Fibroblast of mammary gland (primary cell): ENCODE measurements around the gene F7.

Experiments
- DNase-seq: peaks from one replicate; pipeline ENCODE4 v3.0.0-alpha.2; 2010; ENCODE audit warnings: low read depth
- H3K4me3 ChIP-seq: 2 replicates; pipeline ENCODE4 v1.5.1; 2011; ENCODE audit warnings: low read depth, mild to moderate bottlenecking, low read length, moderate library complexity; ENCODE audit not compliant: control insufficient read depth
- CTCF ChIP-seq: conservative IDR thresholded peaks from 2 replicates; pipeline ENCODE4 v1.5.1; 2011; ENCODE audit warnings: low read depth, low read length, inconsistent platforms; ENCODE audit not compliant: control insufficient read depth, insufficient read depth

Gene F7

GRCh38 chr13:113167575-113167974 lies 62.0 kb downstream of the F7 start:
- no peak for TF ChIP-seq CTCF
- DNase-seq, result no peak
- H3K4me3 ChIP-seq, result no peak overlapping the region

GRCh38 chr13:113168211-113168610 lies 62.6 kb downstream of the F7 start:
- TF ChIP-seq CTCF, result no peak
- no peak for DNase-seq
- H3K4me3 ChIP-seq, result no peak overlapping the region

- TF ChIP-seq CTCF, result no peak
- H3K4me3 ChIP-seq, result no peak overlapping the region
- no peak for DNase-seq
These were observed 64.0 kb downstream of the F7 start for GRCh38 chr13:113169277-113170272.
